Esophagus muscularis mucosa (tissue), 3 donors: ENCODE results near the gene ACACB.

Source experiments
- POLR2A ChIP-seq: fragments of 450-650 bp; IDR thresholded peaks from one replicate; pipeline ENCODE4 v1.6.1; 2017; ENCODE audit warnings: antibody characterized with exemption, moderate library complexity, mild to moderate bottlenecking, low read depth
- POLR2AphosphoS5 ChIP-seq, 2 donors: sonication (generic); formaldehyde crosslinking; IDR thresholded peaks; one replicate each; pipeline ENCODE4 v1.6.1; 2017; ENCODE audit warnings: antibody characterized with exemption in 2 of 2
- TF ChIP-seq, protein P1 (sequence below), 3 experiments: fragments of 200-600 bp in 2 of 3; fragments of 450-650 bp in 1 of 3; sonication (generic) in 2 of 3; IDR thresholded peaks; one replicate each; pipeline ENCODE4 v1.5.1; 2017 to 2019; ENCODE audit warnings: antibody characterized with exemption in 3 of 3, mild to moderate bottlenecking in 2 of 3, moderate library complexity in 1 of 3

DNA sequence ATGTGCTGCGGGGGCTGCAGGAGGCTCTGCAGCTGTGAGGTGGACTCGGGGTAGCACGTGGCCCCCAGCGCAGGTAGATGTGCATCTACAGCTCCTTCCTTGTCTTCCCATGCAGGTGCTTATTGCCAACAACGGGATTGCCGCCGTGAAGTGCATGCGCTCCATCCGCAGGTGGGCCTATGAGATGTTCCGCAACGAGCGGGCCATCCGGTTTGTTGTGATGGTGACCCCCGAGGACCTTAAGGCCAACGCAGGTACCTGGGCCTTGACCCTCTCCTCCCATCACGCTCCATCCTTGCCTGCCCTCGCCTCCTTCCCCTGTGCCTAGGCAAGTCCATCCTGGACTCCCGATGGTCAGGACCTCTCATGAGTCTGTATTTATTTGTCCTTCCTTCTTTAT is 51.4 kb downstream of the ACACB start:
- TF ChIP-seq POLR2A (no peak), POLR2AphosphoS5 (IDR thresholded peaks at IDR 0.05) (no peak)
- TF ChIP-seq, protein P1, sequence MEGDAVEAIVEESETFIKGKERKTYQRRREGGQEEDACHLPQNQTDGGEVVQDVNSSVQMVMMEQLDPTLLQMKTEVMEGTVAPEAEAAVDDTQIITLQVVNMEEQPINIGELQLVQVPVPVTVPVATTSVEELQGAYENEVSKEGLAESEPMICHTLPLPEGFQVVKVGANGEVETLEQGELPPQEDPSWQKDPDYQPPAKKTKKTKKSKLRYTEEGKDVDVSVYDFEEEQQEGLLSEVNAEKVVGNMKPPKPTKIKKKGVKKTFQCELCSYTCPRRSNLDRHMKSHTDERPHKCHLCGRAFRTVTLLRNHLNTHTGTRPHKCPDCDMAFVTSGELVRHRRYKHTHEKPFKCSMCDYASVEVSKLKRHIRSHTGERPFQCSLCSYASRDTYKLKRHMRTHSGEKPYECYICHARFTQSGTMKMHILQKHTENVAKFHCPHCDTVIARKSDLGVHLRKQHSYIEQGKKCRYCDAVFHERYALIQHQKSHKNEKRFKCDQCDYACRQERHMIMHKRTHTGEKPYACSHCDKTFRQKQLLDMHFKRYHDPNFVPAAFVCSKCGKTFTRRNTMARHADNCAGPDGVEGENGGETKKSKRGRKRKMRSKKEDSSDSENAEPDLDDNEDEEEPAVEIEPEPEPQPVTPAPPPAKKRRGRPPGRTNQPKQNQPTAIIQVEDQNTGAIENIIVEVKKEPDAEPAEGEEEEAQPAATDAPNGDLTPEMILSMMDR (IDR thresholded peaks at IDR 0.05): no peak
